ENCODE results near the gene DUSP6. TPM values are rescaled to one million over a fixed set of nuclear protein-coding genes. Genes with fewer than 3 reads are reported as not detected.

The DUSP6 gene
- polyA plus RNA-seq, 2 of the 4 experiments (the other 2 are of a cell fraction): 3.8 to 27.0 TPM

GRCh38 chr12:89389755-89390661 lies 37.7 kb upstream of the DUSP6 start:
- Histone ChIP-seq H3K4me2 (peak overlapping the region; percentile 44), H3K4me3 (no peak overlapping the region), H3K9me3 (no peaks in the 10 kb centered on the region), H3K4me1 (peaks cover 30% of the 10 kb centered on the region), H3K27ac (peak overlapping the region; percentile 9 to 63; a peak in 4 of 6 replicates)
- POLR2A ChIA-PET: no interaction called here
- CTCF ChIA-PET: interaction anchor here (0.7 to 1.0 kb wide), 2 partner anchors 8 to 24 kb away, joined by 3 read pairs; no protein-coding TSS in a partner anchor
- ATAC-seq (peak in 1 of 2 experiments; percentile 69; a peak in 3 of 6 replicates), FAIRE-seq (no peak), DNase-seq (ENCODE audit: low read depth in 1 of 2, low spot score in 1 of 2) (no peak)
- WGBS (ENCODE audit: missing lambda C conversion rate): 51% methylated on average over 6 of the region's 6 CpGs
- TF ChIP-seq NPAS2 (CRISPR knock-in tag; IDR thresholded peaks at IDR 0.05; ENCODE audit: borderline replicate concordance) (no peak), POLR2A (IDR thresholded peaks at IDR 0.05; ENCODE audit: low read length) (no peak), RCOR1 (IDR thresholded peaks at IDR 0.05; ENCODE audit: low read depth, low read length) (no peak), BCL3 (IDR thresholded peaks at IDR 0.05) (no peak), GATA3 (IDR thresholded peaks at IDR 0.05; ENCODE audit: borderline replicate concordance) (no peak), ZFP36 (IDR thresholded peaks at IDR 0.05; ENCODE audit: borderline replicate concordance, partially characterized antibody) (no peak), MAX (IDR thresholded peaks at IDR 0.05) (no peak), MYC (IDR thresholded peaks at IDR 0.05; ENCODE audit: borderline replicate concordance, low read length) (no peak), TFCP2L1 (CRISPR knock-in tag; IDR thresholded peaks at IDR 0.05) (no peak), JUNB (IDR thresholded peaks at IDR 0.05) (no peak), NR3C1 (IDR thresholded peaks at IDR 0.05) (no peak), ELK1 (IDR thresholded peaks at IDR 0.05; ENCODE audit: low read depth, low read length) (no peak), RAD21 (conservative IDR thresholded peaks at IDR 0.05 in 1 of 2, IDR thresholded peaks at IDR 0.05 in 1 of 2) (no peak), CHD2 (IDR thresholded peaks at IDR 0.05; ENCODE audit: low read length, partially characterized antibody) (no peak), RNF2 (IDR thresholded peaks at IDR 0.05; ENCODE audit: borderline replicate concordance, low read depth) (no peak), BHLHE40 (IDR thresholded peaks at IDR 0.05; ENCODE audit: low read depth, low read length) (no peak), SMC3 (IDR thresholded peaks at IDR 0.05) (no peak)
- TF ChIP-seq, protein P1, sequence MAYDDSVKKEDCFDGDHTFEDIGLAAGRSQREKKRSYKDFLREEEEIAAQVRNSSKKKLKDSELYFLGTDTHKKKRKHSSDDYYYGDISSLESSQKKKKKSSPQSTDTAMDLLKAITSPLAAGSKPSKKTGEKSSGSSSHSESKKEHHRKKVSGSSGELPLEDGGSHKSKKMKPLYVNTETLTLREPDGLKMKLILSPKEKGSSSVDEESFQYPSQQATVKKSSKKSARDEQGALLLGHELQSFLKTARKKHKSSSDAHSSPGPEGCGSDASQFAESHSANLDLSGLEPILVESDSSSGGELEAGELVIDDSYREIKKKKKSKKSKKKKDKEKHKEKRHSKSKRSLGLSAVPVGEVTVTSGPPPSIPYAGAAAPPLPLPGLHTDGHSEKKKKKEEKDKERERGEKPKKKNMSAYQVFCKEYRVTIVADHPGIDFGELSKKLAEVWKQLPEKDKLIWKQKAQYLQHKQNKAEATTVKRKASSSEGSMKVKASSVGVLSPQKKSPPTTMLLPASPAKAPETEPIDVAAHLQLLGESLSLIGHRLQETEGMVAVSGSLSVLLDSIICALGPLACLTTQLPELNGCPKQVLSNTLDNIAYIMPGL (CRISPR knock-in tag; IDR thresholded peaks at IDR 0.05; ENCODE audit: borderline replicate concordance): no peak
- TF ChIP-seq, protein P2, sequence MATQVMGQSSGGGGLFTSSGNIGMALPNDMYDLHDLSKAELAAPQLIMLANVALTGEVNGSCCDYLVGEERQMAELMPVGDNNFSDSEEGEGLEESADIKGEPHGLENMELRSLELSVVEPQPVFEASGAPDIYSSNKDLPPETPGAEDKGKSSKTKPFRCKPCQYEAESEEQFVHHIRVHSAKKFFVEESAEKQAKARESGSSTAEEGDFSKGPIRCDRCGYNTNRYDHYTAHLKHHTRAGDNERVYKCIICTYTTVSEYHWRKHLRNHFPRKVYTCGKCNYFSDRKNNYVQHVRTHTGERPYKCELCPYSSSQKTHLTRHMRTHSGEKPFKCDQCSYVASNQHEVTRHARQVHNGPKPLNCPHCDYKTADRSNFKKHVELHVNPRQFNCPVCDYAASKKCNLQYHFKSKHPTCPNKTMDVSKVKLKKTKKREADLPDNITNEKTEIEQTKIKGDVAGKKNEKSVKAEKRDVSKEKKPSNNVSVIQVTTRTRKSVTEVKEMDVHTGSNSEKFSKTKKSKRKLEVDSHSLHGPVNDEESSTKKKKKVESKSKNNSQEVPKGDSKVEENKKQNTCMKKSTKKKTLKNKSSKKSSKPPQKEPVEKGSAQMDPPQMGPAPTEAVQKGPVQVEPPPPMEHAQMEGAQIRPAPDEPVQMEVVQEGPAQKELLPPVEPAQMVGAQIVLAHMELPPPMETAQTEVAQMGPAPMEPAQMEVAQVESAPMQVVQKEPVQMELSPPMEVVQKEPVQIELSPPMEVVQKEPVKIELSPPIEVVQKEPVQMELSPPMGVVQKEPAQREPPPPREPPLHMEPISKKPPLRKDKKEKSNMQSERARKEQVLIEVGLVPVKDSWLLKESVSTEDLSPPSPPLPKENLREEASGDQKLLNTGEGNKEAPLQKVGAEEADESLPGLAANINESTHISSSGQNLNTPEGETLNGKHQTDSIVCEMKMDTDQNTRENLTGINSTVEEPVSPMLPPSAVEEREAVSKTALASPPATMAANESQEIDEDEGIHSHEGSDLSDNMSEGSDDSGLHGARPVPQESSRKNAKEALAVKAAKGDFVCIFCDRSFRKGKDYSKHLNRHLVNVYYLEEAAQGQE (IDR thresholded peaks at IDR 0.05): no peak
